Stimulated activated CD4-positive, alpha-beta T cell treated with anti-CD3 and anti-CD28 coated beads, Interleukin-1b, Interleukin-23, amount 100 ng/mL, for 4 hours (primary cell): ENCODE data around the gene DHRS13.
"Not testable (repeated sequence)": the region's sequence is repeated elsewhere in the genome, so short reads cannot be mapped to it uniquely, and the experiment has no call there.

Source experiments
- DNase-seq, 2 donors: peaks; one replicate each; pipeline ENCODE4 v3.0.0-alpha.2; 2020; ENCODE audit warnings: low read depth in 2 of 2

The DHRS13 gene

GRCh38 chr17:28903546-28903841 is 615 bp upstream of the DHRS13 start:
- DNase-seq = not testable (repeated sequence)

- peak; percentile 18 to 52 for DNase-seq
Measured at GRCh38 chr17:28901866-28902818, 737 bp downstream of the DHRS13 start.

- no peak for DNase-seq
Measured at GRCh38 chr17:28900986-28901726, 1.7 kb downstream of the DHRS13 start.

GRCh38 chr17:28899212-28899815 is 3.6 kb downstream of the DHRS13 start:
- no peak for DNase-seq

GRCh38 chr17:28898527-28898955 is 4.3 kb downstream of the DHRS13 start:
- DNase-seq = no peak

GRCh38 chr17:28897769-28898526 is 4.9 kb downstream of the DHRS13 start:
- no peak for DNase-seq

- peak; percentile 40 to 55 for DNase-seq
Measured at GRCh38 chr17:28896884-28897768, 5.8 kb downstream of the DHRS13 start, which contains the start of gene FLOT2. FLOT2 (minus strand) TSS chr17:28897733; CDS start chr17:28897574, 159 bp downstream.

GRCh38 chr17:28896491-28896883 is 6.4 kb downstream of the DHRS13 start:
- DNase-seq = no peak

GRCh38 chr17:28895794-28896447 is 7.0 kb downstream of the DHRS13 start:
- DNase-seq = no peak

- not testable (repeated sequence) for DNase-seq
Measured at GRCh38 chr17:28893248-28894183, 9.4 kb downstream of the DHRS13 start.

- DNase-seq = no peak
Measured at GRCh38 chr17:28892024-28892423, 10.9 kb downstream of the DHRS13 start.

GRCh38 chr17:28891201-28891600 is 11.7 kb downstream of the DHRS13 start:
- DNase-seq = no peak

GRCh38 chr17:28889996-28890395 is 12.9 kb downstream of the DHRS13 start:
- DNase-seq = no peak

GRCh38 chr17:28888832-28889231 is 14.0 kb downstream of the DHRS13 start:
- no peak for DNase-seq

GRCh38 chr17:28887871-28888471 is 14.9 kb downstream of the DHRS13 start:
- DNase-seq = no peak

- DNase-seq = no peak
Measured at GRCh38 chr17:28885951-28886350, 16.9 kb downstream of the DHRS13 start.

GRCh38 chr17:28885363-28885762 is 17.5 kb downstream of the DHRS13 start:
- no peak for DNase-seq

- no peak for DNase-seq
Measured at GRCh38 chr17:28883967-28884702, 18.7 kb downstream of the DHRS13 start.
